Measurements from ENCODE around the gene SMIM36.

GRCh38 chr17:55546991-55547664 is 35.9 kb upstream of the SMIM36 start:
- no peak for TF ChIP-seq CTCF (IDR thresholded peaks at IDR 0.05)
- TF ChIP-seq POLR2A (IDR thresholded peaks at IDR 0.05) = no peak
